HG03135 (cell line): ENCODE results near the gene C19orf12.

ENCODE experiments used
- ATAC-seq: cut with Tn5 transposase; IDR thresholded peaks from one replicate; pipeline ENCODE4 v1.9.1; 2021; ENCODE audit warnings: mild to moderate bottlenecking, moderate library complexity; ENCODE audit not compliant: unreplicated experiment

The C19orf12 gene

GRCh38 chr19:29665215-29665825, 49.7 kb downstream of the C19orf12 start, which contains the start of gene PLEKHF1:
Gene PLEKHF1, plus strand, starts transcription at chr19:29665461. Its CDS starts 8,379 bp downstream, at chr19:29673840.
- ATAC-seq: peak; percentile 87

GRCh38 chr19:29664753-29665214, 50.3 kb downstream of the C19orf12 start:
- ATAC-seq: peak; percentile 22

GRCh38 chr19:29663861-29664752, 51.0 kb downstream of the C19orf12 start:
- ATAC-seq: no peak

GRCh38 chr19:29662604-29663404, 52.3 kb downstream of the C19orf12 start:
- ATAC-seq: no peak

- ATAC-seq: no peak
Measured at GRCh38 chr19:29662278-29662603, 52.8 kb downstream of the C19orf12 start.

- no peak for ATAC-seq
Measured at GRCh38 chr19:29660835-29661234, 54.2 kb downstream of the C19orf12 start.

- ATAC-seq: no peak
Measured at GRCh38 chr19:29658221-29658991, 56.7 kb downstream of the C19orf12 start.

GRCh38 chr19:29655648-29656335, 59.3 kb downstream of the C19orf12 start:
- ATAC-seq: no peak

GRCh38 chr19:29653398-29653797, 61.7 kb downstream of the C19orf12 start:
- ATAC-seq: no peak

- no peak for ATAC-seq
Measured at GRCh38 chr19:29651622-29652394, 63.3 kb downstream of the C19orf12 start.

GRCh38 chr19:29650772-29651387, 64.2 kb downstream of the C19orf12 start:
- no peak for ATAC-seq
